Spleen (tissue), 13 donors: ENCODE measurements around the gene KLHDC10. TPM values are rescaled to one million over a fixed set of nuclear protein-coding genes. Genes with fewer than 3 reads are reported as not detected.
A peak's percentile ranks its signal among the peaks of the same experiment; 100 is the strongest.

Experiments
- DNase-seq: peaks from one replicate; pipeline ENCODE4 v3.0.0-alpha.2; 2020
- H3K27ac ChIP-seq, 8 donors: fragments of 200-600 bp; sonication (generic) in 7 of 8; 1 replicate in 4 of 8; 2 replicates in 4 of 8; pipeline versions ENCODE4 v1.5.0 to v1.8.0; 2016 to 2021; ENCODE audit warnings: inconsistent platforms in 4 of 8, mild to moderate bottlenecking in 4 of 8, moderate library complexity in 1 of 8
- H3K27me3 ChIP-seq, 7 donors: fragments of 200-600 bp; sonication (generic) in 6 of 7; replicated peaks in 1 of 7; 1 replicate in 4 of 7; 2 replicates in 3 of 7; pipeline versions ENCODE4 v1.5.0 to v1.8.0; 2016 to 2021; ENCODE audit warnings: inconsistent platforms in 3 of 7, mild to moderate bottlenecking in 1 of 7
- H3K36me3 ChIP-seq, 6 donors: fragments of 200-600 bp; sonication (generic) in 5 of 6; 1 replicate in 4 of 6; 2 replicates in 2 of 6; pipeline versions ENCODE4 v1.5.0 to v1.8.0; 2016 to 2021; ENCODE audit warnings: inconsistent platforms in 2 of 6
- H3K4me1 ChIP-seq, 6 donors: fragments of 200-600 bp; sonication (generic) in 5 of 6; 1 replicate in 3 of 6; 2 replicates in 3 of 6; pipeline versions ENCODE4 v1.5.0 to v1.8.0; 2016 to 2021; ENCODE audit warnings: inconsistent platforms in 3 of 6
- H3K4me3 ChIP-seq, 8 donors: fragments of 200-600 bp; sonication (generic) in 7 of 8; 1 replicate in 4 of 8; 2 replicates in 4 of 8; pipeline versions ENCODE4 v1.5.0 to v1.8.0; 2016 to 2021; ENCODE audit warnings: inconsistent platforms in 4 of 8, mild to moderate bottlenecking in 4 of 8, moderate library complexity in 2 of 8
- H3K9me3 ChIP-seq, 8 donors: fragments of 200-600 bp; sonication (generic) in 7 of 8; 1 replicate in 4 of 8; 2 replicates in 4 of 8; pipeline versions ENCODE4 v1.5.0 to v1.8.0; 2016 to 2021; ENCODE audit warnings: inconsistent platforms in 4 of 8
- CTCF ChIP-seq, 11 experiments: fragments of 200-600 bp in 7 of 11; fragments of 450-650 bp in 4 of 11; sonication (generic) in 4 of 11; IDR thresholded peaks in 8 of 11; conservative IDR thresholded peaks in 3 of 11; 1 replicate in 7 of 11; 2 replicates in 4 of 11; pipeline versions ENCODE4 v1.4.0 to v1.8.0; 2016 to 2021; ENCODE audit warnings: antibody characterized with exemption in 11 of 11, inconsistent platforms in 4 of 11, mild to moderate bottlenecking in 1 of 11
- POLR2A ChIP-seq, 3 donors: fragments of 450-650 bp; IDR thresholded peaks; one replicate each; pipeline ENCODE4 v1.5.1; 2017; ENCODE audit warnings: antibody characterized with exemption in 3 of 3, mild to moderate bottlenecking in 1 of 3
- POLR2AphosphoS5 ChIP-seq, 3 donors: sonication (generic); formaldehyde crosslinking; IDR thresholded peaks; one replicate each; pipeline ENCODE4 v1.5.1; 2017; ENCODE audit warnings: antibody characterized with exemption in 3 of 3
- WGBS, 5 donors: extraction: QIAGEN DNeasy Blood & Tissue Kit in 3 of 5; methylation state at CpG; one replicate each; pipeline versions ENCODE4 v1.1.5 to v1.1.7; 2013 to 2018; 5-methylcytosine and 5-hydroxymethylcytosine counted together
- intact Hi-C: fragments of 100-400 bp; cut with DNase I; formaldehyde crosslinking; loops from one replicate; pipeline ENCODE4 v1.15.0; 2023; ENCODE audit warnings: low total_unique reads
- long read RNA-seq, 2 donors: transcript quantifications; one replicate each; lab custom pipeline, GENCODE V29; 2026
- polyA plus RNA-seq, 3 donors: library from polyadenylated mRNA; stranded (reverse); fragments of 200-250 nt; gene quantifications; one replicate each; pipeline ENCODE4 v1.2.1, GENCODE V29; 2013
- total RNA-seq, 7 donors: library from RNA; depleted of rRNA in 3 of 7; stranded (reverse); fragments of >200 nt in 3 of 7; fragmentation: NEBNext Ultra II Directional in 4 of 7; extraction: Animal tissue kit (Norgen Biotek cat#: 25700) in 4 of 7; gene quantifications; one replicate each; pipeline versions ENCODE4 v1.1.0 to v1.2.1, GENCODE V29; 2016 to 2021
- donor health status: healthy with polysubstance abuse.
- donor health status: DM: no; HTN: no; CAD: no; lungs with moderate emphysema.
- donor health status: DM: no; HTN: no; CAD: no.
- donor health status: Bipolar disorder and iron deficiency.
- donor health status: healthy.
- donor health status: DM: no; HTN: no; CAD: no.
- donor health status: DM: yes; HTN: yes; CAD: no.

Gene KLHDC10
- total RNA-seq (10 to 100 TPM; 21.2 to 33.7 (median 22.1) TPM), polyA plus RNA-seq (1 to 10 TPM; 4.8 to 7.1 (median 5.9) TPM)
- long read RNA-seq, donor 1, full-length matches to known transcripts = 2 of 2 reads
- long read RNA-seq, donor 1, partial matches to known transcripts = 0 of 2 reads
- long read RNA-seq, donor 1, other reads (novel, unspliced or antisense) = 0 of 2 reads
- long read RNA-seq, donor 2, full-length matches to known transcripts = 1 of 1 reads
- long read RNA-seq, donor 2, partial matches to known transcripts = 0 of 1 reads
- long read RNA-seq, donor 2, other reads (novel, unspliced or antisense) = 0 of 1 reads

GRCh38 chr7:130069978-130070860, at the start of gene KLHDC10:
TSS of gene KLHDC10 (plus strand) at chr7:130070534. CDS start at chr7:130070644, 110 bp downstream.
- Histone ChIP-seq H3K9me3 (no peaks in the 10 kb centered on the region), H3K4me3 (peak within 1 kb of the TSS; percentile 69 to 98 (median 94)), H3K27me3 (no peaks in the 10 kb centered on the region), H3K36me3 (no peaks in the 10 kb centered on the region), H3K27ac (peak within 1 kb of the TSS; percentile 77 to 92 (median 90)), H3K4me1 (peaks cover 27 to 58% (median 48%) of the 10 kb centered on the region in 6 donors)
- peak; percentile 99 for DNase-seq
- intact Hi-C loops = loop anchor here (10.0 kb wide), 1 partner anchor 685 kb away; no protein-coding TSS in a partner anchor
- 0 to 1% (median 1%) methylated on average over 48 to 57 of the region's 57 CpGs for WGBS, 5 donors
- TF ChIP-seq POLR2AphosphoS5 (IDR thresholded peaks at IDR 0.05) = peak; percentile 75 to 89 (median 83)
- TF ChIP-seq CTCF (IDR thresholded peaks at IDR 0.05 in 8 of 11, conservative IDR thresholded peaks at IDR 0.05 in 3 of 11) = peak in 1 of 11 experiments; percentile 25
- no peak for TF ChIP-seq POLR2A (IDR thresholded peaks at IDR 0.05)

GRCh38 chr7:130021105-130021834, 49.1 kb upstream of the KLHDC10 start:
- no peak overlapping the region for H3K27ac ChIP-seq
- H3K36me3 ChIP-seq = peaks cover 3 to 100% (median 92%) of the 10 kb centered on the region in 6 donors
- intact Hi-C loops = no loop called here
- DNase-seq = no peak
- peaks cover 0 to 1% (median 0%) of the 10 kb centered on the region in 6 donors for H3K4me1 ChIP-seq
- no peak overlapping the region for H3K4me3 ChIP-seq
- H3K9me3 ChIP-seq = no peaks in the 10 kb centered on the region
- WGBS, 5 donors = 87 to 94% (median 91%) methylated on average over 10 of the region's 10 CpGs
- no peaks in the 10 kb centered on the region for H3K27me3 ChIP-seq
- peak in 1 of 3 donors; percentile 17 for TF ChIP-seq POLR2AphosphoS5 (IDR thresholded peaks at IDR 0.05)
- no peak for TF ChIP-seq CTCF (IDR thresholded peaks at IDR 0.05 in 8 of 11, conservative IDR thresholded peaks at IDR 0.05 in 3 of 11)

- intact Hi-C loops = no loop called here
- peaks cover 0 to 10% (median 0%) of the 10 kb centered on the region in 6 donors for H3K4me1 ChIP-seq
- TF ChIP-seq CTCF (IDR thresholded peaks at IDR 0.05 in 8 of 11, conservative IDR thresholded peaks at IDR 0.05 in 3 of 11) (no peak), POLR2A (IDR thresholded peaks at IDR 0.05) (no peak), POLR2AphosphoS5 (IDR thresholded peaks at IDR 0.05) (no peak)
- no peak overlapping the region for H3K27ac ChIP-seq
- no peak overlapping the region for H3K4me3 ChIP-seq
- H3K9me3 ChIP-seq = no peaks in the 10 kb centered on the region
- no peak for DNase-seq
- no peaks in the 10 kb centered on the region for H3K27me3 ChIP-seq
- WGBS, 5 donors = 90 to 97% (median 92%) methylated on average over 9 of the region's 9 CpGs
- H3K36me3 ChIP-seq = peaks cover 3 to 100% (median 96%) of the 10 kb centered on the region in 6 donors
Observed at GRCh38 chr7:130022115-130022514, 48.2 kb upstream of the KLHDC10 start.
